ENCODE results near the gene PTPRO. TPM values are rescaled to one million over a fixed set of nuclear protein-coding genes. Genes with fewer than 3 reads are reported as not detected.

The PTPRO gene
- polyA plus RNA-seq, 1 donor (not counting 4 experiments of a cell fraction or from before 2014, with no cell fraction given): 0.17 TPM

DNA sequence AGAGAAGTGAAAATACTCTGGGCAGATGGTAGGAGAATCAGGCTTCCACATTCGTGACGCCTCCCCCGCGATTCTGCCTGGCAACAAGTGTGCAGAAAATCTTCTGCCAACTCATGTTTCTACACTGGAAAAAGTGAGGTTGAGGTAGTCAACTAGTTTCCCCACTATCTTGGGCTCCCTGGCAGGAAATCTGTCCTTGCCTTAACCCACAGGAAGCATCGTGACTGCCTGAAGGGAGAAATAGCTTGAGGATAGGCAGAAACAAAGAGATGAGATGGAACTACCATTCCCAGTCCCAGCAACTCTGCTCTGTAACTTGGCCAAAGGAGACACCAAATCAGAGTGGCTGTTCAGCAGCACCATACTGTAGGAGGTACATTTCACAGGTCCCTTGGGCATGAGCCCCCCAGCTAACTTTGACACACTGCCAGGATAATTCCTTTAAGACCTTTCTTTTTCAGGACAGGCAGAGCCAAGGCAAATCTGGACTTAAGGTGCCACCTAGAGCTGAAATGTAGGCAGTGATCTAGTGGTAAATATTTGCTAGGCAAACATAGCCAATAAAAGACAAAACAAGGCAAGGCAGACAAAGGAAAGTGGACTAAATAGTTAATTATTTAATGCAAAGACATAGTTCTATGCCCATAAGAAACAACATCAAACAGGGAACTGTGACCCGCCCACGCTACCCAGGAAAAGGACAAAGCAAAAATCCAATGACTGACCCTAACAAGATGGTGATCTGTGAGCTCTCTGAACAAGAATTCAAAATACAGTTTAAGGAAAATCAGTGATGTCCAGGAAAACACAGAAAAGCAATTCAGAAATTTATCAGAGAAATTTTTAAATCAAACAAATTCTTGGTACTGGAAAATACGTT is 205.1 kb downstream of the PTPRO start:
- Histone ChIP-seq H3K36me3 (ENCODE audit: control insufficient read depth in 2 of 2, extremely low read depth in 1 of 2, insufficient read depth in 2 of 2, low read length in 2 of 2) (no peaks in the 10 kb centered on the region), H2AFZ (ENCODE audit: control insufficient read depth, low read length) (peak overlapping the region; percentile 69), H3K27me3 (ENCODE audit: control insufficient read depth, extremely low read depth, insufficient read depth, low read length) (no peaks in the 10 kb centered on the region), H3K9me3 (ENCODE audit: control insufficient read depth, low read depth, low read length) (no peaks in the 10 kb centered on the region), H3K4me1 (ENCODE audit: control insufficient read depth, extremely low read depth, insufficient read depth, low read length) (peaks cover 20% of the 10 kb centered on the region), H4K20me1 (ENCODE audit: control insufficient read depth, extremely low read depth, insufficient read depth, low read length) (no peaks in the 10 kb centered on the region), H3K4me3 (ENCODE audit: control insufficient read depth in 2 of 3, extremely low read depth in 1 of 3, insufficient read depth in 2 of 3, low read depth in 1 of 3, low read length in 3 of 3) (no peak overlapping the region), H3K9me1 (ENCODE audit: control insufficient read depth, extremely low read depth, insufficient read depth, low read length) (no peaks in the 10 kb centered on the region), H3K79me2 (ENCODE audit: control insufficient read depth, insufficient read depth, low read length) (no peaks in the 10 kb centered on the region), H3K9ac (ENCODE audit: control insufficient read depth, extremely low read depth, insufficient read depth, low read length) (no peak overlapping the region), H3K4me2 (ENCODE audit: control insufficient read depth, extremely low read depth, insufficient read depth, low read depth, low read length) (peak overlapping the region; percentile 38), H3K27ac (ENCODE audit: control insufficient read depth, insufficient read depth, low read length) (no peak overlapping the region)
- DNase-seq (ENCODE audit: low read depth, low spot score) (no peak), FAIRE-seq (peak; percentile 56)
- TF ChIP-seq EZH2 (IDR thresholded peaks at IDR 0.05; ENCODE audit: low read length): no peak
- TF ChIP-seq, protein P1, sequence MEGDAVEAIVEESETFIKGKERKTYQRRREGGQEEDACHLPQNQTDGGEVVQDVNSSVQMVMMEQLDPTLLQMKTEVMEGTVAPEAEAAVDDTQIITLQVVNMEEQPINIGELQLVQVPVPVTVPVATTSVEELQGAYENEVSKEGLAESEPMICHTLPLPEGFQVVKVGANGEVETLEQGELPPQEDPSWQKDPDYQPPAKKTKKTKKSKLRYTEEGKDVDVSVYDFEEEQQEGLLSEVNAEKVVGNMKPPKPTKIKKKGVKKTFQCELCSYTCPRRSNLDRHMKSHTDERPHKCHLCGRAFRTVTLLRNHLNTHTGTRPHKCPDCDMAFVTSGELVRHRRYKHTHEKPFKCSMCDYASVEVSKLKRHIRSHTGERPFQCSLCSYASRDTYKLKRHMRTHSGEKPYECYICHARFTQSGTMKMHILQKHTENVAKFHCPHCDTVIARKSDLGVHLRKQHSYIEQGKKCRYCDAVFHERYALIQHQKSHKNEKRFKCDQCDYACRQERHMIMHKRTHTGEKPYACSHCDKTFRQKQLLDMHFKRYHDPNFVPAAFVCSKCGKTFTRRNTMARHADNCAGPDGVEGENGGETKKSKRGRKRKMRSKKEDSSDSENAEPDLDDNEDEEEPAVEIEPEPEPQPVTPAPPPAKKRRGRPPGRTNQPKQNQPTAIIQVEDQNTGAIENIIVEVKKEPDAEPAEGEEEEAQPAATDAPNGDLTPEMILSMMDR (optimal IDR thresholded peaks at IDR 0.05 in 1 of 3, IDR thresholded peaks at IDR 0.05 in 1 of 3, conservative IDR thresholded peaks at IDR 0.05 in 1 of 3; ENCODE audit: extremely low read depth in 1 of 3, insufficient read depth in 2 of 3, low read length in 3 of 3): peak; percentile 34 to 39 (median 37)
- dilution Hi-C loops (cut with MboI; ENCODE audit: extremely low pct_ligation_motif_present, low sequenced_read_pairs): no loop called here

DNA sequence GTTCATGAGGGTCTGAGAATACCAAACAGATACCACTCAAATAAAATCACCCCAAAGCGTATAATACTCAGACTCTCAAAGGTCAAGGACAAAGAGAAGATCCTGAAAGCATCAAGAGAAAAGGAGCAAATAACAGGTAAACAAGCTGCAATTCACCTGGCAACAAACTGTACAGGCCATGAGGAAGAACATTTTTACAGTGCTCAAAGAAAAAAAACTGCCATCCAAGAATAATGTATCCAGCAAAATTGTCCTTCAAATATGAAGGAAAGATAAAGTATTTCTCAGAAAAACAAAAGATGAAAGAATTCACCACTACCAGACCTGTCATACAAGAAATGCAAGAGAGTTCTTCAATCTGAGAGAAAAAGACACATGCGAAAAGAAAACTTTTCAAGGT is 206.4 kb downstream of the PTPRO start:
- FAIRE-seq (no peak), DNase-seq (ENCODE audit: low read depth, low spot score) (no peak)
- Histone ChIP-seq H3K79me2 (ENCODE audit: control insufficient read depth, insufficient read depth, low read length) (no peaks in the 10 kb centered on the region), H3K27me3 (ENCODE audit: control insufficient read depth, extremely low read depth, insufficient read depth, low read length) (no peaks in the 10 kb centered on the region), H3K4me2 (ENCODE audit: control insufficient read depth, extremely low read depth, insufficient read depth, low read depth, low read length) (no peak overlapping the region), H3K4me3 (ENCODE audit: control insufficient read depth in 2 of 3, extremely low read depth in 1 of 3, insufficient read depth in 2 of 3, low read depth in 1 of 3, low read length in 3 of 3) (no peak overlapping the region), H2AFZ (ENCODE audit: control insufficient read depth, low read length) (no peak overlapping the region), H4K20me1 (ENCODE audit: control insufficient read depth, extremely low read depth, insufficient read depth, low read length) (no peaks in the 10 kb centered on the region), H3K36me3 (ENCODE audit: control insufficient read depth in 2 of 2, extremely low read depth in 1 of 2, insufficient read depth in 2 of 2, low read length in 2 of 2) (no peaks in the 10 kb centered on the region), H3K4me1 (ENCODE audit: control insufficient read depth, extremely low read depth, insufficient read depth, low read length) (peaks cover 20% of the 10 kb centered on the region), H3K9ac (ENCODE audit: control insufficient read depth, extremely low read depth, insufficient read depth, low read length) (no peak overlapping the region), H3K9me1 (ENCODE audit: control insufficient read depth, extremely low read depth, insufficient read depth, low read length) (no peaks in the 10 kb centered on the region), H3K9me3 (ENCODE audit: control insufficient read depth, low read depth, low read length) (no peaks in the 10 kb centered on the region), H3K27ac (ENCODE audit: control insufficient read depth, insufficient read depth, low read length) (no peak overlapping the region)
- dilution Hi-C loops (cut with MboI; ENCODE audit: extremely low pct_ligation_motif_present, low sequenced_read_pairs): no loop called here
- TF ChIP-seq, protein P1 (optimal IDR thresholded peaks at IDR 0.05 in 1 of 3, IDR thresholded peaks at IDR 0.05 in 1 of 3, conservative IDR thresholded peaks at IDR 0.05 in 1 of 3; ENCODE audit: extremely low read depth in 1 of 3, insufficient read depth in 2 of 3, low read length in 3 of 3): no peak
- TF ChIP-seq EZH2 (IDR thresholded peaks at IDR 0.05; ENCODE audit: low read length): no peak

All from keratinocyte (primary cell).